ENCODE measurements around the gene NOL3. TPM values are rescaled to one million over a fixed set of nuclear protein-coding genes. Genes with fewer than 3 reads are reported as not detected.
A peak's percentile ranks its signal among the peaks of the same experiment; 100 is the strongest.

NOL3 gene
- total RNA-seq, 1 experiment from 2014 or later = 5.6 TPM

- no peak overlapping the region for H3K18ac ChIP-seq (ENCODE audit: insufficient read length, low read depth, low read length)
- no peak overlapping the region for H2AK5ac ChIP-seq (ENCODE audit: insufficient read length, low read length)
- no peak overlapping the region for H3K27ac ChIP-seq (ENCODE audit: insufficient read length, low read depth, low read length)
- no peak overlapping the region for H2BK20ac ChIP-seq (ENCODE audit: low read depth, low read length, poor library complexity, severe bottlenecking)
- no peaks in the 10 kb centered on the region; the same call in 1 of the 2 replicates for H3K27me3 ChIP-seq (ENCODE audit: insufficient read depth, low read length)
- no peak overlapping the region for H4K8ac ChIP-seq (replicated peaks; ENCODE audit: insufficient read length, low read depth, low read length)
- no peak for DNase-seq
- Mint-ChIP-seq H3K9me3 (no peaks in the 10 kb centered on the region; a peak in 1 of 5 replicates), H3K4me1 (peaks cover 23 to 35% of the 10 kb centered on the region in 2 experiments), H3K36me3 (ENCODE audit: insufficient read depth in 1 of 3, low read depth in 3 of 3) (peaks cover 40 to 59% (median 54%) of the 10 kb centered on the region in 3 experiments), H3K4me3 (peak overlapping the region; percentile 86 to 93; a peak in 4 of 5 replicates), H3K27ac (no peak overlapping the region), H3K27me3 (ENCODE audit: low read depth) (0 out of 2 replicates have a peak, but pooled peaks cover 2% of the 10 kb centered on the region)
- H2BK5ac ChIP-seq (ENCODE audit: insufficient read length, low read length) = no peak overlapping the region
- H3K14ac ChIP-seq (ENCODE audit: insufficient read depth, low read length) = no peak overlapping the region
- H3K9me3 ChIP-seq (ENCODE audit: control insufficient read depth, low read depth, low read length) = no peaks in the 10 kb centered on the region
- no peak overlapping the region for H3K4me2 ChIP-seq (ENCODE audit: insufficient read depth, insufficient read length, low read length)
- no peak overlapping the region for H2BK15ac ChIP-seq (ENCODE audit: low read depth, low read length)
- no peak overlapping the region for H2BK120ac ChIP-seq (ENCODE audit: low read depth, low read length, poor library complexity, severe bottlenecking)
- peaks cover 8% of the 10 kb centered on the region for H3K23me2 ChIP-seq (ENCODE audit: insufficient read length, low read depth, low read length, poor library complexity, severe bottlenecking)
- no peak overlapping the region for H3K4ac ChIP-seq (ENCODE audit: low read depth, low read length)
- H4K5ac ChIP-seq (ENCODE audit: insufficient read length, low read depth, low read length) = no peak overlapping the region
- H3K23ac ChIP-seq (ENCODE audit: insufficient read length, low read depth, low read length) = no peak overlapping the region
- no peak overlapping the region for H2BK12ac ChIP-seq (ENCODE audit: insufficient read length, low read depth, low read length)
- TF ChIP-seq, protein P1, sequence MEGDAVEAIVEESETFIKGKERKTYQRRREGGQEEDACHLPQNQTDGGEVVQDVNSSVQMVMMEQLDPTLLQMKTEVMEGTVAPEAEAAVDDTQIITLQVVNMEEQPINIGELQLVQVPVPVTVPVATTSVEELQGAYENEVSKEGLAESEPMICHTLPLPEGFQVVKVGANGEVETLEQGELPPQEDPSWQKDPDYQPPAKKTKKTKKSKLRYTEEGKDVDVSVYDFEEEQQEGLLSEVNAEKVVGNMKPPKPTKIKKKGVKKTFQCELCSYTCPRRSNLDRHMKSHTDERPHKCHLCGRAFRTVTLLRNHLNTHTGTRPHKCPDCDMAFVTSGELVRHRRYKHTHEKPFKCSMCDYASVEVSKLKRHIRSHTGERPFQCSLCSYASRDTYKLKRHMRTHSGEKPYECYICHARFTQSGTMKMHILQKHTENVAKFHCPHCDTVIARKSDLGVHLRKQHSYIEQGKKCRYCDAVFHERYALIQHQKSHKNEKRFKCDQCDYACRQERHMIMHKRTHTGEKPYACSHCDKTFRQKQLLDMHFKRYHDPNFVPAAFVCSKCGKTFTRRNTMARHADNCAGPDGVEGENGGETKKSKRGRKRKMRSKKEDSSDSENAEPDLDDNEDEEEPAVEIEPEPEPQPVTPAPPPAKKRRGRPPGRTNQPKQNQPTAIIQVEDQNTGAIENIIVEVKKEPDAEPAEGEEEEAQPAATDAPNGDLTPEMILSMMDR (conservative IDR thresholded peaks at IDR 0.05) = no peak
- H3K56ac ChIP-seq (ENCODE audit: insufficient read length, low read depth, low read length) = no peak overlapping the region
- H3K9ac ChIP-seq (ENCODE audit: extremely low read depth, insufficient read length, low read length) = no peak overlapping the region
- no peak overlapping the region for H4K91ac ChIP-seq (ENCODE audit: insufficient read length, low read depth, low read length)
- WGBS (ENCODE audit: extremely low coverage, insufficient read length, low lambda C conversion rate) = no CpG with 5 or more reads among the region's 6 CpGs
- no peaks in the 10 kb centered on the region for H3K4me1 ChIP-seq (ENCODE audit: insufficient read depth, low read length)
- H2AFZ ChIP-seq (ENCODE audit: low read length) = no peak overlapping the region
- no peak overlapping the region for H3T11ph ChIP-seq (ENCODE audit: low read length)
- peaks cover 13% of the 10 kb centered on the region; the same call in 1 of the 2 replicates for H3K79me2 ChIP-seq (ENCODE audit: insufficient read depth, low read length)
- H3K79me1 ChIP-seq (ENCODE audit: insufficient read depth, low read depth, low read length, poor library complexity, severe bottlenecking) = peaks cover 13% of the 10 kb centered on the region
- H4K20me1 ChIP-seq (ENCODE audit: control insufficient read depth, insufficient read depth, insufficient read length) = no peaks in the 10 kb centered on the region
These were observed 23.9 kb downstream of the NOL3 start for GRCh38 chr16:67194260-67194659.
